K562 (cell line): ENCODE results near the gene UNC45A. TPM values are rescaled to one million over a fixed set of nuclear protein-coding genes. Genes with fewer than 3 reads are reported as not detected.

Source experiments
- ATAC-seq: fragments of 200-7000 bp; cut with Tn5 transposase; 3 replicates; pipeline ENCODE4 v1.9.1; 2020; ENCODE audit warnings: moderate library complexity
- BruUV-seq: library from RNA; stranded (reverse); fragments of 400-500 nt; replicated peaks from 2 replicates; lab custom pipeline; 2021; lab: Mats Ljungman, UMichigan
- CTCF ChIA-PET: fragments of 300-600 bp; formaldehyde crosslinking; extraction: SDS; loops from one replicate; lab custom pipeline; 2021; ENCODE audit warnings: low intra/inter-chr PET ratio; lab: Yijun Ruan, JAX
- POLR2A ChIA-PET: fragments of 300-600, 350-650 bp; sonication (Branson Sonifier 250); formaldehyde crosslinking; extraction: SDS; loops from one replicate; lab custom pipeline; 2021; ENCODE audit warnings: antibody characterized with exemption, inconsistent platforms; lab: Yijun Ruan, JAX
- DNase-seq, 4 experiments: peaks; one replicate each; pipeline versions ENCODE4 v3.0.0 to v3.0.0-alpha.2; 2011 to 2018; ENCODE audit warnings: low spot score in 3 of 4, mixed read lengths in 3 of 4; ENCODE audit errors: extremely low read depth in 1 of 4
- FAIRE-seq: peaks from 2 replicates; lab custom pipeline; 2011; peaks lifted over from hg19 to GRCh38; lab: Jason Lieb, UNC
- H2AFZ ChIP-seq: 2 replicates; pipeline ENCODE4 v1.6.0; 2011; ENCODE audit warnings: low read depth, low read length, control low read depth, inconsistent platforms
- H3K27ac ChIP-seq: fragments of 200-600 bp; 3 replicates; pipeline ENCODE4 v1.8.0; 2011; ENCODE audit warnings: low read depth, mild to moderate bottlenecking, control low read depth, inconsistent platforms, low read length, moderate library complexity, mixed read lengths; ENCODE audit errors: extremely low read depth
- H3K27me3 ChIP-seq, 2 experiments: fragments of 300-600 bp in 1 of 2; 2 replicates in 1 of 2; 3 replicates in 1 of 2; pipeline versions ENCODE4 v1.6.0 to v1.8.0; 2011; ENCODE audit warnings: inconsistent platforms in 2 of 2, low read length in 2 of 2, mild to moderate bottlenecking in 1 of 2, mixed read lengths in 1 of 2, moderate library complexity in 1 of 2; ENCODE audit not compliant: control insufficient read depth in 2 of 2, insufficient read depth in 2 of 2
- H3K36me3 ChIP-seq: fragments of 300-600 bp; 3 replicates; pipeline ENCODE4 v1.8.0; 2011; ENCODE audit warnings: mild to moderate bottlenecking, low read length, inconsistent platforms; ENCODE audit not compliant: control insufficient read depth, insufficient read depth
- H3K4me1 ChIP-seq, 2 experiments: fragments of 200-600 bp in 1 of 2; replicated peaks in 1 of 2; 2 replicates in 1 of 2; 3 replicates in 1 of 2; pipeline versions ENCODE4 v1.5.1 to v1.8.0; 2011; ENCODE audit warnings: inconsistent platforms in 2 of 2, low read length in 2 of 2, mild to moderate bottlenecking in 1 of 2, mixed read lengths in 1 of 2, moderate library complexity in 1 of 2; ENCODE audit not compliant: control insufficient read depth in 2 of 2, insufficient read depth in 2 of 2
- H3K4me2 ChIP-seq: 2 replicates; pipeline ENCODE4 v1.6.1; 2011; ENCODE audit warnings: low read length, control low read depth, inconsistent platforms, mixed read lengths; ENCODE audit not compliant: insufficient read depth
- H3K4me3 ChIP-seq: fragments of 200-600 bp; sonication (generic), shearing (Covaris generic); 2 replicates; pipeline ENCODE4 v1.5.1; 2016; ENCODE audit warnings: control low read depth, inconsistent platforms
- H3K79me2 ChIP-seq: fragments of 200-600 bp; 3 replicates; pipeline ENCODE4 v1.8.0; 2011; ENCODE audit warnings: low read length, inconsistent platforms; ENCODE audit not compliant: control insufficient read depth, insufficient read depth
- H3K9ac ChIP-seq, 2 experiments: 2 replicates each; pipeline versions ENCODE4 v1.6.0 to v1.6.1; 2011; ENCODE audit warnings: low read depth in 2 of 2, low read length in 2 of 2, control low read depth in 1 of 2, inconsistent platforms in 1 of 2, mild to moderate bottlenecking in 1 of 2, mixed read lengths in 1 of 2; ENCODE audit not compliant: insufficient read depth in 1 of 2
- H3K9me1 ChIP-seq: one replicate; pipeline ENCODE4 v1.6.0; 2011; ENCODE audit warnings: inconsistent platforms, mild to moderate bottlenecking, low read length, moderate library complexity; ENCODE audit not compliant: control insufficient read depth, insufficient read depth
- H3K9me3 ChIP-seq: replicated peaks from 2 replicates; pipeline ENCODE4 v1.5.1; 2011; ENCODE audit warnings: low read depth, low read length, inconsistent platforms; ENCODE audit not compliant: control insufficient read depth, insufficient read depth
- H4K20me1 ChIP-seq: replicated peaks from 2 replicates; pipeline ENCODE4 v1.6.1; 2011; ENCODE audit warnings: low read length, inconsistent platforms, mixed read lengths; ENCODE audit not compliant: control insufficient read depth, insufficient read depth
- ELF4 ChIP-seq: fragments of 450-650 bp; formaldehyde crosslinking; IDR thresholded peaks from 2 replicates; pipeline ENCODE4 v1.4.0; 2022; ENCODE audit warnings: missing genetic modification characterization
- MTA3 ChIP-seq: fragments of 450-650 bp; formaldehyde crosslinking; IDR thresholded peaks from 2 replicates; pipeline ENCODE4 v1.6.1; 2017; ENCODE audit warnings: mild to moderate bottlenecking, borderline replicate concordance
- NFXL1 ChIP-seq: fragments of 450-650 bp; formaldehyde crosslinking; IDR thresholded peaks from 2 replicates; pipeline ENCODE4 v1.4.0; 2021; ENCODE audit warnings: mild to moderate bottlenecking
- NR1H2 ChIP-seq: sonication (generic); formaldehyde crosslinking; IDR thresholded peaks from 2 replicates; pipeline ENCODE4 v1.4.0; 2020; ENCODE audit warnings: mild to moderate bottlenecking, missing genetic modification reagents
- POLR2AphosphoS5 ChIP-seq: IDR thresholded peaks from 2 replicates; pipeline ENCODE4 v1.6.1; 2011; ENCODE audit warnings: mild to moderate bottlenecking, low read depth, low read length, moderate library complexity; ENCODE audit not compliant: control insufficient read depth, insufficient read depth
- PTTG1 ChIP-seq: fragments of 450-650 bp; IDR thresholded peaks from 2 replicates; pipeline ENCODE4 v1.6.1; 2016; ENCODE audit warnings: low read depth, mild to moderate bottlenecking, missing genetic modification characterization, missing compliant biosample characterization
- SPI1 ChIP-seq: IDR thresholded peaks from 2 replicates; pipeline ENCODE4 v1.6.1; 2011; ENCODE audit warnings: low read depth, low read length, control low read depth, borderline replicate concordance
- SRF ChIP-seq, 2 experiments: fragments of 250-450, 450-650 bp in 1 of 2; sonication (Bioruptor Pico) in 1 of 2; sonication (generic) in 1 of 2; formaldehyde crosslinking; IDR thresholded peaks; 2 replicates each; pipeline versions ENCODE4 v1.5.0 to v1.5.1; 2020 to 2022; ENCODE audit warnings: mild to moderate bottlenecking in 1 of 2, missing genetic modification reagents in 1 of 2
- U2AF2 ChIP-seq: fragments of 200-400 bp; formaldehyde crosslinking; optimal IDR thresholded peaks from 2 replicates; pipeline ENCODE3; 2017; ENCODE audit warnings: low read depth, mild to moderate bottlenecking, low read length
- ZNF347 ChIP-seq: fragments of 450-650 bp; formaldehyde crosslinking; IDR thresholded peaks from 2 replicates; pipeline ENCODE4 v1.4.0; 2020; ENCODE audit warnings: low read depth, mild to moderate bottlenecking, moderate library complexity
- WGBS: fragments of 100-300 bp; shearing (Covaris generic); methylation state at CpG from one replicate; pipeline ENCODE4 v1.1.6; 2016; ENCODE audit warnings: low coverage, mixed read lengths; ENCODE audit not compliant: insufficient coverage; ENCODE audit errors: missing lambda C conversion rate; 5-methylcytosine and 5-hydroxymethylcytosine counted together
- in situ Hi-C: fragments of 300-500 bp; cut with MboI; formaldehyde crosslinking; loops from 4 replicates; pipeline ENCODE4 v1.15.0; 2018; ENCODE audit warnings: inconsistent platforms, mixed read lengths
- intact Hi-C: fragments of 100-400 bp; cut with micrococcal nuclease; formaldehyde crosslinking; loops from 2 replicates; pipeline ENCODE4 v1.14.2; 2022
- polyA plus RNA-seq, 8 experiments: library from polyadenylated mRNA; depleted of rRNA in 4 of 8; stranded (reverse) in 5 of 8; unstranded in 3 of 8; fragments of >200 nt; fragmentation: Nextera tagmentation in 2 of 8; fragmentation: Illumina TruSeq in 1 of 8; extraction: Ambion mirVana in 2 of 8; extraction: Trizol in 1 of 8; gene quantifications; 2 replicates each; pipeline versions ENCODE4 v1.2.1 to v1.2.3, GENCODE V29; 2011 to 2014; ENCODE audit warnings: inconsistent platforms in 1 of 8, missing spikeins in 1 of 8
- total RNA-seq, 7 experiments: library from RNA; depleted of rRNA in 6 of 7; stranded (reverse); fragments of >200 nt in 6 of 7; fragmentation: Illumina TruSeq in 2 of 7; extraction: Trizol in 2 of 7; gene quantifications; 2 replicates each; pipeline versions ENCODE4 v1.2.1 to v1.2.3, GENCODE V29; 2011 to 2021; ENCODE audit warnings: low replicate concordance in 1 of 7
- TF ChIP-seq, protein P1 (sequence below): fragments of 250-450 bp; sonication (Bioruptor Pico); IDR thresholded peaks from 2 replicates; pipeline ENCODE4 v1.9.0; 2021; ENCODE audit warnings: mild to moderate bottlenecking, inconsistent platforms
- TF ChIP-seq, protein P2 (sequence below): fragments of 450-650 bp; formaldehyde crosslinking; IDR thresholded peaks from 2 replicates; pipeline ENCODE4 v1.4.0; 2020; ENCODE audit warnings: mild to moderate bottlenecking, moderate library complexity
- TF ChIP-seq, protein P3 (sequence below), 2 experiments: fragments of 250-450 bp in 1 of 2; fragments of 450-650 bp in 1 of 2; sonication (Bioruptor Pico) in 1 of 2; IDR thresholded peaks; 2 replicates each; pipeline versions ENCODE4 v1.6.1 to v1.8.0; 2016 to 2021; ENCODE audit warnings: mild to moderate bottlenecking in 2 of 2, moderate library complexity in 2 of 2, missing compliant biosample characterization in 1 of 2, missing genetic modification characterization in 1 of 2
- TF ChIP-seq, protein P4 (sequence below): sonication (generic); formaldehyde crosslinking; IDR thresholded peaks from 2 replicates; pipeline ENCODE4 v1.9.0; 2022; ENCODE audit warnings: mild to moderate bottlenecking, missing genetic modification reagents

Gene UNC45A
- total and polyA plus RNA-seq, 9 of the 15 experiments (the other 6 are each of a cell fraction or from before 2014, with no cell fraction given): 22.4 to 79.3 (median 43.7) TPM

DNA sequence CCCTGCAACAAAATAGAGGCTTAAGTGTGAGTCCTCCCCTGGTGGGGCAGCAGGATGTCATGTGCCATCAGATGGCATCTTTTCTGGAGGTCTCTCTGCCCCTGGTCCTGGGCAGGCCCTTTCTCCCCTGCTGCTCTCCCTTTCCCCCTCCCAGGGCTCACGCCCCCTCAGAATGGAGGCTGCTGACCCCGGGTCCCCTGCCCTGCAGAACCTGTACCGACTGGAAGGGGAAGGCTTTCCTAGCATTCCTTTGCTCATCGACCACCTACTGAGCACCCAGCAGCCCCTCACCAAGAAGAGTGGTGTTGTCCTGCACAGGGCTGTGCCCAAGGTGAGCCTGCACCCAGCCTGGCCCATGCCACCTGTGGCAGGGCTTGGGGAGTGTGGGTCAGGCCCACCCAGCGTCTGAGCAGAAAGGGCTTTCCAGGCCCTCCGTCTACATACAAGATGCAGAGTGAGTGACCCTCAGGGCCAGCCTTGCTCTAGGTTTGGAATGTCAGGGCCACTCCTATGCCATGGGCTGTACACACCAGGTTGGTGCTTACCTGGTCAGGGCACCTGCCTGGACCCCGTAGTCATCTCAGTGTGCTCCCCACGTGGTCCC lies 43.6 kb upstream of the UNC45A start:
- CTCF ChIA-PET: no interaction called here
- Histone ChIP-seq H3K79me2 (no peaks in the 10 kb centered on the region), H3K9me1 (no peaks in the 10 kb centered on the region), H3K27me3 (no peaks in the 10 kb centered on the region), H4K20me1 (no peaks in the 10 kb centered on the region), H2AFZ (no peak overlapping the region), H3K4me1 (peaks cover 13 to 61% of the 10 kb centered on the region in 2 experiments), H3K27ac (no peak overlapping the region), H3K9ac (peak overlapping the region in 1 of 2 experiments; percentile 65; a peak in 2 of 4 replicates), H3K36me3 (no peaks in the 10 kb centered on the region; the same call in 2 of the 3 replicates), H3K9me3 (no peaks in the 10 kb centered on the region), H3K4me2 (no peak overlapping the region), H3K4me3 (no peak overlapping the region)
- in situ Hi-C loops: no loop called here
- TF ChIP-seq POLR2AphosphoS5 (no peak), PTTG1 (tag) (no peak), MTA3 (no peak), SRF (CRISPR knock-in tag; IDR thresholded peaks at IDR 0.05) (no peak), ZNF347 (no peak), U2AF2 (no peak), NFXL1 (CRISPR knock-in tag) (no peak), NR1H2 (CRISPR knock-in tag) (no peak), SPI1 (no peak), ELF4 (CRISPR knock-in tag) (no peak)
- TF ChIP-seq, protein P1, sequence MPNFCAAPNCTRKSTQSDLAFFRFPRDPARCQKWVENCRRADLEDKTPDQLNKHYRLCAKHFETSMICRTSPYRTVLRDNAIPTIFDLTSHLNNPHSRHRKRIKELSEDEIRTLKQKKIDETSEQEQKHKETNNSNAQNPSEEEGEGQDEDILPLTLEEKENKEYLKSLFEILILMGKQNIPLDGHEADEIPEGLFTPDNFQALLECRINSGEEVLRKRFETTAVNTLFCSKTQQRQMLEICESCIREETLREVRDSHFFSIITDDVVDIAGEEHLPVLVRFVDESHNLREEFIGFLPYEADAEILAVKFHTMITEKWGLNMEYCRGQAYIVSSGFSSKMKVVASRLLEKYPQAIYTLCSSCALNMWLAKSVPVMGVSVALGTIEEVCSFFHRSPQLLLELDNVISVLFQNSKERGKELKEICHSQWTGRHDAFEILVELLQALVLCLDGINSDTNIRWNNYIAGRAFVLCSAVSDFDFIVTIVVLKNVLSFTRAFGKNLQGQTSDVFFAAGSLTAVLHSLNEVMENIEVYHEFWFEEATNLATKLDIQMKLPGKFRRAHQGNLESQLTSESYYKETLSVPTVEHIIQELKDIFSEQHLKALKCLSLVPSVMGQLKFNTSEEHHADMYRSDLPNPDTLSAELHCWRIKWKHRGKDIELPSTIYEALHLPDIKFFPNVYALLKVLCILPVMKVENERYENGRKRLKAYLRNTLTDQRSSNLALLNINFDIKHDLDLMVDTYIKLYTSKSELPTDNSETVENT: no peak
- TF ChIP-seq, protein P2, sequence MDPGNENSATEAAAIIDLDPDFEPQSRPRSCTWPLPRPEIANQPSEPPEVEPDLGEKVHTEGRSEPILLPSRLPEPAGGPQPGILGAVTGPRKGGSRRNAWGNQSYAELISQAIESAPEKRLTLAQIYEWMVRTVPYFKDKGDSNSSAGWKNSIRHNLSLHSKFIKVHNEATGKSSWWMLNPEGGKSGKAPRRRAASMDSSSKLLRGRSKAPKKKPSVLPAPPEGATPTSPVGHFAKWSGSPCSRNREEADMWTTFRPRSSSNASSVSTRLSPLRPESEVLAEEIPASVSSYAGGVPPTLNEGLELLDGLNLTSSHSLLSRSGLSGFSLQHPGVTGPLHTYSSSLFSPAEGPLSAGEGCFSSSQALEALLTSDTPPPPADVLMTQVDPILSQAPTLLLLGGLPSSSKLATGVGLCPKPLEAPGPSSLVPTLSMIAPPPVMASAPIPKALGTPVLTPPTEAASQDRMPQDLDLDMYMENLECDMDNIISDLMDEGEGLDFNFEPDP (CRISPR knock-in tag): no peak
- TF ChIP-seq, protein P3, sequence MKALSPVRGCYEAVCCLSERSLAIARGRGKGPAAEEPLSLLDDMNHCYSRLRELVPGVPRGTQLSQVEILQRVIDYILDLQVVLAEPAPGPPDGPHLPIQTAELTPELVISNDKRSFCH (CRISPR knock-in tag; IDR thresholded peaks at IDR 0.05): no peak
- TF ChIP-seq, protein P3 (tag; IDR thresholded peaks at IDR 0.05): no peak
- TF ChIP-seq, protein P4, sequence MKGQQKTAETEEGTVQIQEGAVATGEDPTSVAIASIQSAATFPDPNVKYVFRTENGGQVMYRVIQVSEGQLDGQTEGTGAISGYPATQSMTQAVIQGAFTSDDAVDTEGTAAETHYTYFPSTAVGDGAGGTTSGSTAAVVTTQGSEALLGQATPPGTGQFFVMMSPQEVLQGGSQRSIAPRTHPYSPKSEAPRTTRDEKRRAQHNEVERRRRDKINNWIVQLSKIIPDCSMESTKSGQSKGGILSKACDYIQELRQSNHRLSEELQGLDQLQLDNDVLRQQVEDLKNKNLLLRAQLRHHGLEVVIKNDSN (CRISPR knock-in tag): no peak
- POLR2A ChIA-PET: no interaction called here
- ATAC-seq (no peak), DNase-seq (no peak), FAIRE-seq (no peak)
- WGBS: 79% methylated on average over 8 of the region's 8 CpGs
- BruUV-seq: no TSS peak
- intact Hi-C loops: no loop called here
